HepG2 (cell line): ENCODE results near the gene WNT3. TPM values are rescaled to one million over a fixed set of nuclear protein-coding genes. Genes with fewer than 3 reads are reported as not detected.
A peak's percentile ranks its signal among the peaks of the same experiment; 100 is the strongest.

Experiments used
- AGO2 ChIP-seq: fragments of 200-400 bp; formaldehyde crosslinking; optimal IDR thresholded peaks from 2 replicates; pipeline ENCODE3; 2017; ENCODE audit warnings: mild to moderate bottlenecking, low read depth, low read length, moderate library complexity
- BORCS8-MEF2B ChIP-seq: sonication (generic); formaldehyde crosslinking; IDR thresholded peaks from 2 replicates; pipeline ENCODE4 v1.8.0; 2022; ENCODE audit warnings: mild to moderate bottlenecking, missing genetic modification reagents
- CCAR2 ChIP-seq: fragments of 200-400 bp; formaldehyde crosslinking; optimal IDR thresholded peaks from 2 replicates; pipeline ENCODE3; 2018; ENCODE audit warnings: low read depth, mild to moderate bottlenecking, low read length, moderate library complexity
- FOXA3 ChIP-seq: IDR thresholded peaks from 2 replicates; pipeline ENCODE4 v1.6.1; 2016; ENCODE audit warnings: missing genetic modification reagents, missing compliant biosample characterization
- LCORL ChIP-seq, 2 experiments: fragments of 450-650 bp in 1 of 2; sonication (generic) in 1 of 2; formaldehyde crosslinking in 1 of 2; IDR thresholded peaks; 2 replicates each; pipeline versions ENCODE4 v1.5.0 to v1.6.1; 2017 to 2020; ENCODE audit warnings: antibody characterized with exemption in 1 of 2, missing genetic modification reagents in 1 of 2
- MAZ ChIP-seq, 2 experiments: sonication (generic) in 1 of 2; formaldehyde crosslinking in 1 of 2; IDR thresholded peaks; 2 replicates each; pipeline versions ENCODE4 v1.5.0 to v1.6.1; 2012 to 2020; ENCODE audit warnings: low read depth in 2 of 2, mild to moderate bottlenecking in 2 of 2, borderline replicate concordance in 1 of 2, improper control_type of control experiment in 1 of 2, low read length in 1 of 2, missing genetic modification reagents in 1 of 2, moderate library complexity in 1 of 2
- MIER2 ChIP-seq: IDR thresholded peaks from 2 replicates; pipeline ENCODE4 v1.6.1; 2016; ENCODE audit warnings: missing biosample characterization, missing genetic modification reagents
- MXI1 ChIP-seq: IDR thresholded peaks from 3 replicates; pipeline ENCODE4 v1.6.1; 2012; ENCODE audit warnings: low read depth, low read length, inconsistent platforms, borderline replicate concordance
- NAIF1 ChIP-seq: sonication (generic); formaldehyde crosslinking; IDR thresholded peaks from 2 replicates; pipeline ENCODE4 v1.5.0; 2020; ENCODE audit warnings: mild to moderate bottlenecking, missing genetic modification reagents, borderline replicate concordance
- NCOR1 ChIP-seq: fragments of 200-600 bp; sonication (generic); IDR thresholded peaks from 2 replicates; pipeline ENCODE4 v1.7.0; 2017; ENCODE audit warnings: antibody characterized with exemption, low read length, borderline replicate concordance
- SAFB2 ChIP-seq: sonication (generic); formaldehyde crosslinking; IDR thresholded peaks from 2 replicates; pipeline ENCODE4 v1.5.1; 2020; ENCODE audit warnings: missing genetic modification reagents, low read depth, mild to moderate bottlenecking, borderline replicate concordance
- SOX13 ChIP-seq, 3 experiments: fragments of 450-650 bp in 1 of 3; sonication (generic) in 1 of 3; formaldehyde crosslinking in 1 of 3; IDR thresholded peaks in 2 of 3; conservative IDR thresholded peaks in 1 of 3; 2 replicates each; pipeline versions ENCODE4 v1.5.0 to v1.6.1; 2016 to 2020; ENCODE audit warnings: antibody characterized with exemption in 1 of 3, mild to moderate bottlenecking in 1 of 3, missing compliant biosample characterization in 1 of 3, missing genetic modification reagents in 1 of 3, moderate library complexity in 1 of 3
- TEAD3 ChIP-seq: optimal IDR thresholded peaks from 2 replicates; pipeline ENCODE3; 2016; ENCODE audit warnings: borderline replicate concordance
- ZFYVE20 ChIP-seq: sonication (generic); formaldehyde crosslinking; IDR thresholded peaks from 2 replicates; pipeline ENCODE4 v1.8.0; 2023; ENCODE audit warnings: low read depth, mild to moderate bottlenecking, moderate library complexity, missing genetic modification reagents, borderline replicate concordance
- ZNF224 ChIP-seq: sonication (generic); formaldehyde crosslinking; IDR thresholded peaks from 2 replicates; pipeline ENCODE4 v1.5.0; 2020; ENCODE audit warnings: mild to moderate bottlenecking, missing genetic modification reagents
- ZNF292 ChIP-seq: sonication (generic); formaldehyde crosslinking; IDR thresholded peaks from 2 replicates; pipeline ENCODE4 v1.8.1; 2022; ENCODE audit warnings: mild to moderate bottlenecking, low read depth, missing genetic modification reagents, borderline replicate concordance
- ZNF563 ChIP-seq: sonication (generic); formaldehyde crosslinking; IDR thresholded peaks from 2 replicates; pipeline ENCODE4 v1.8.0; 2022; ENCODE audit warnings: mild to moderate bottlenecking, moderate library complexity, missing genetic modification reagents
- ZNF570 ChIP-seq: sonication (generic); formaldehyde crosslinking; IDR thresholded peaks from 2 replicates; pipeline ENCODE4 v1.4.0; 2020; ENCODE audit warnings: mild to moderate bottlenecking, missing genetic modification reagents, borderline replicate concordance
- ZNF772 ChIP-seq: sonication (generic); formaldehyde crosslinking; IDR thresholded peaks from 2 replicates; pipeline ENCODE4 v1.5.0; 2020; ENCODE audit warnings: mild to moderate bottlenecking, missing genetic modification reagents
- ZNF788 ChIP-seq: sonication (generic); formaldehyde crosslinking; IDR thresholded peaks from 2 replicates; pipeline ENCODE4 v1.5.0; 2020; ENCODE audit warnings: mild to moderate bottlenecking, missing genetic modification reagents, borderline replicate concordance
- ZSCAN25 ChIP-seq: sonication (generic); formaldehyde crosslinking; IDR thresholded peaks from 2 replicates; pipeline ENCODE4 v1.8.0; 2022; ENCODE audit warnings: mild to moderate bottlenecking, missing genetic modification reagents
- polyA plus RNA-seq, 8 experiments: library from polyadenylated mRNA; depleted of rRNA in 3 of 8; stranded (reverse) in 7 of 8; unstranded in 1 of 8; fragments of >200 nt; fragmentation: Illumina TruSeq in 4 of 8; extraction: Trizol in 4 of 8; gene quantifications; 2 replicates each; pipeline versions ENCODE4 v1.2.1 to v1.2.3, GENCODE V29; 2011 to 2016; ENCODE audit warnings: low read depth in 4 of 8, missing spikeins in 1 of 8, mixed read lengths in 1 of 8; ENCODE audit not compliant: insufficient read depth in 1 of 8
- total RNA-seq, 5 experiments: library from RNA; depleted of rRNA; stranded (reverse); fragments of >200 nt; fragmentation: Illumina TruSeq; extraction: Trizol; gene quantifications; 2 replicates each; pipeline ENCODE4 v1.2.3, GENCODE V29; 2016; ENCODE audit warnings: low read depth in 1 of 5
- TF ChIP-seq, protein P1 (sequence below): sonication (generic); formaldehyde crosslinking; IDR thresholded peaks from 2 replicates; pipeline ENCODE4 v1.4.0; 2020; ENCODE audit warnings: mild to moderate bottlenecking, missing genetic modification reagents
- TF ChIP-seq, protein P2 (sequence below): sonication (generic); formaldehyde crosslinking; IDR thresholded peaks from 2 replicates; pipeline ENCODE4 v1.5.0; 2020; ENCODE audit warnings: missing genetic modification reagents
- TF ChIP-seq, protein P3 (sequence below): sonication (generic); formaldehyde crosslinking; IDR thresholded peaks from 2 replicates; pipeline ENCODE4 v1.9.0; 2021; ENCODE audit warnings: missing genetic modification reagents, mild to moderate bottlenecking, borderline replicate concordance

The WNT3 gene
- total and polyA plus RNA-seq, 2 of the 13 experiments (the other 11 are each of a cell fraction or from before 2014, with no cell fraction given), result 8.5 to 10.3 TPM

DNA sequence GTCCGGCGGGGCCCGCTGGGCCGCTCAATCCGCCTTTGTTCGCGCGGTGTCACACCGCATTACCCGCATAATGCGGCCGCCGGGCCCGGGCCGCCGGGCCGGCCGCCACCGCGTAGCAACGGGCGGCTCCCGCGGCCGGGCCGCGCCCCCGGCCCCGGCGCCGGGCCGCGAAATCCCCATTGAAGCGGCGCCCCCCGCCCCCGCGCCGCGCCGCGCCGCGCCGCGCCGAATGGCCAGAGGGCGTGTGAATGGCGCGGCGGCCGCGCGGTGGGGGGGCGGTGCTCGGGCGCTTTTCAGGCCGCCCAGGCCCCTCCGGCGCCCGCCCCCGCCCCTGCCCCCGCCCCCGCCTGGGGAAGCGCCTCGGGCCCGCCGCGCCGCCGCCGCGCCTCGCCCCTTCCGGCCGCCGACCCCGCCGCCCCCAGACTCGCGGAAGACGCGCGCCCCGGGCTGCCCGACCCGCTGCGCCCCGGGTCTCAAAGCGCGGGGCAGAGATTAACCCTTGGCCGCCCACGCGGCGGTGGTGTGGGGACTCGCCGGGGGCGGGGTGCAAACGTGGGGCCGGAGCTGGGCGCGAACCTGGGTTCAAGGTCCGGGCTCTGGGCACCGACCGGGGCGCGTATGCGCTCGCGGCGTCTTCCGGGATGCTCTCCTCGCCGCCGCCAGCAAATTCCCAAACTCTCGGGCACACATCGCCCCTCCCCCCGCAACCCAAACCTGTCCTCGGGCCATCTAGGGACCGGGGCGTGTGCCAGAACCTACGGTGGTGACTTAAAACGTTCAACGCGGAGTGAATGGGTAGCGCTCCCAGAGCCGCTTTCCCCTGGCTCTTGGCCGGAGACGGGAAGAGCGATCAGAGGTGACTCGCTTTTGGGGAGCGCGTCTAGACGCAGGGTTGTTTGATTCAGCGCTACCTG lies 46.7 kb downstream of the WNT3 start (continued):
- TF ChIP-seq SAFB2 (CRISPR knock-in tag) (0 out of 2 replicates have a peak, but pooled peaks have one; percentile 36), ZNF788 (CRISPR knock-in tag) (peak; percentile 83), ZNF292 (CRISPR knock-in tag) (peak; percentile 70; the same call in 1 of the 2 replicates), CCAR2 (no peak), LCORL (IDR thresholded peaks at IDR 0.05) (peak; percentile 62; the same call in 1 of the 2 replicates), LCORL (CRISPR knock-in tag; IDR thresholded peaks at IDR 0.05) (peak; percentile 99), MXI1 (peak; percentile 41; the same call in 1 of the 3 replicates), NCOR1 (peak; percentile 73), TEAD3 (CRISPR knock-in tag) (peak; percentile 61), MAZ (IDR thresholded peaks at IDR 0.05; ENCODE audit: borderline replicate concordance, low read depth, low read length) (peak; percentile 80; the same call in 1 of the 2 replicates), MAZ (CRISPR knock-in tag; IDR thresholded peaks at IDR 0.05; ENCODE audit: low read depth) (peak; percentile 88), ZNF570 (no peak), SOX13 (IDR thresholded peaks at IDR 0.05) (no peak), SOX13 (CRISPR knock-in tag; conservative IDR thresholded peaks at IDR 0.05 in 1 of 2, IDR thresholded peaks at IDR 0.05 in 1 of 2) (peak in 1 of 2 experiments; percentile 54; a peak in 2 of 4 replicates), ZNF563 (CRISPR knock-in tag) (peak; percentile 93), AGO2 (peak; percentile 85), ZSCAN25 (CRISPR knock-in tag) (peak; percentile 47; the same call in 1 of the 2 replicates), FOXA3 (CRISPR knock-in tag) (peak; percentile 18; the same call in 1 of the 2 replicates), BORCS8-MEF2B (peak; percentile 70), ZFYVE20 (CRISPR knock-in tag) (no peak), ZNF224 (CRISPR knock-in tag) (no peak), MIER2 (peak; percentile 48; the same call in 1 of the 2 replicates), ZNF772 (peak; percentile 86), NAIF1 (CRISPR knock-in tag) (peak; percentile 74; the same call in 1 of the 2 replicates)
- TF ChIP-seq, protein P1, sequence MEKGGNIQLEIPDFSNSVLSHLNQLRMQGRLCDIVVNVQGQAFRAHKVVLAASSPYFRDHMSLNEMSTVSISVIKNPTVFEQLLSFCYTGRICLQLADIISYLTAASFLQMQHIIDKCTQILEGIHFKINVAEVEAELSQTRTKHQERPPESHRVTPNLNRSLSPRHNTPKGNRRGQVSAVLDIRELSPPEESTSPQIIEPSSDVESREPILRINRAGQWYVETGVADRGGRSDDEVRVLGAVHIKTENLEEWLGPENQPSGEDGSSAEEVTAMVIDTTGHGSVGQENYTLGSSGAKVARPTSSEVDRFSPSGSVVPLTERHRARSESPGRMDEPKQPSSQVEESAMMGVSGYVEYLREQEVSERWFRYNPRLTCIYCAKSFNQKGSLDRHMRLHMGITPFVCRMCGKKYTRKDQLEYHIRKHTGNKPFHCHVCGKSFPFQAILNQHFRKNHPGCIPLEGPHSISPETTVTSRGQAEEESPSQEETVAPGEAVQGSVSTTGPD, result no peak; the same call in 1 of the 2 replicates
- TF ChIP-seq, protein P2, sequence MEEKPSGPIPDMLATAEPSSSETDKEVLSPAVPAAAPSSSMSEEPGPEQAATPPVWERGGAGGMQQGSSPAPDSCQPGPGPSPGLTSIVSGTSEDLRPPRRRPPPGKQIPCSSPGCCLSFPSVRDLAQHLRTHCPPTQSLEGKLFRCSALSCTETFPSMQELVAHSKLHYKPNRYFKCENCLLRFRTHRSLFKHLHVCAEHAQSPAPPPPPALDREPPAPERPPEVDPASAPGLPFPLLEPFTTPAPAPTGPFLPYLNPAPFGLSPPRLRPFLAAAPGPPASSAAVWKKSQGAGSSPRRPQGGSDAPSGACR (CRISPR knock-in tag), result peak; percentile 95
- TF ChIP-seq, protein P3, sequence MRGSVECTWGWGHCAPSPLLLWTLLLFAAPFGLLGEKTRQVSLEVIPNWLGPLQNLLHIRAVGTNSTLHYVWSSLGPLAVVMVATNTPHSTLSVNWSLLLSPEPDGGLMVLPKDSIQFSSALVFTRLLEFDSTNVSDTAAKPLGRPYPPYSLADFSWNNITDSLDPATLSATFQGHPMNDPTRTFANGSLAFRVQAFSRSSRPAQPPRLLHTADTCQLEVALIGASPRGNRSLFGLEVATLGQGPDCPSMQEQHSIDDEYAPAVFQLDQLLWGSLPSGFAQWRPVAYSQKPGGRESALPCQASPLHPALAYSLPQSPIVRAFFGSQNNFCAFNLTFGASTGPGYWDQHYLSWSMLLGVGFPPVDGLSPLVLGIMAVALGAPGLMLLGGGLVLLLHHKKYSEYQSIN, result no peak
